HCT116 (cell line): ENCODE results near the gene TUBA3D.
"Not testable (repeated sequence)": the region's sequence is repeated elsewhere in the genome, so short reads cannot be mapped to it uniquely, and the experiment has no call there.

ENCODE experiments used
- POLR2AphosphoS5 ChIP-seq: IDR thresholded peaks from 2 replicates; pipeline ENCODE4 v1.6.1; 2011; ENCODE audit warnings: mild to moderate bottlenecking, low read depth, low read length, moderate library complexity
- YY1 ChIP-seq: IDR thresholded peaks from 2 replicates; pipeline ENCODE4 v1.6.1; 2011; ENCODE audit warnings: low read length, low read depth, moderate library complexity, mild to moderate bottlenecking; ENCODE audit not compliant: insufficient replicate concordance; ENCODE audit errors: extremely low read depth
- TF ChIP-seq, protein P1 (sequence below), 3 experiments: fragments of 200-600 bp in 1 of 3; sonication (generic) in 1 of 3; IDR thresholded peaks in 2 of 3; conservative IDR thresholded peaks in 1 of 3; 2 replicates each; pipeline ENCODE4 v1.5.1; 2012 to 2017; ENCODE audit warnings: low read depth in 2 of 3, low read length in 2 of 3, antibody characterized with exemption in 1 of 3, borderline replicate concordance in 1 of 3, control low read depth in 1 of 3, mild to moderate bottlenecking in 1 of 3, mixed read lengths in 1 of 3, mixed run types in 1 of 3, moderate library complexity in 1 of 3; ENCODE audit not compliant: insufficient read depth in 1 of 3

GRCh38 chr2:131515235-131515634, 39.3 kb downstream of the TUBA3D start:
- TF ChIP-seq, protein P1, sequence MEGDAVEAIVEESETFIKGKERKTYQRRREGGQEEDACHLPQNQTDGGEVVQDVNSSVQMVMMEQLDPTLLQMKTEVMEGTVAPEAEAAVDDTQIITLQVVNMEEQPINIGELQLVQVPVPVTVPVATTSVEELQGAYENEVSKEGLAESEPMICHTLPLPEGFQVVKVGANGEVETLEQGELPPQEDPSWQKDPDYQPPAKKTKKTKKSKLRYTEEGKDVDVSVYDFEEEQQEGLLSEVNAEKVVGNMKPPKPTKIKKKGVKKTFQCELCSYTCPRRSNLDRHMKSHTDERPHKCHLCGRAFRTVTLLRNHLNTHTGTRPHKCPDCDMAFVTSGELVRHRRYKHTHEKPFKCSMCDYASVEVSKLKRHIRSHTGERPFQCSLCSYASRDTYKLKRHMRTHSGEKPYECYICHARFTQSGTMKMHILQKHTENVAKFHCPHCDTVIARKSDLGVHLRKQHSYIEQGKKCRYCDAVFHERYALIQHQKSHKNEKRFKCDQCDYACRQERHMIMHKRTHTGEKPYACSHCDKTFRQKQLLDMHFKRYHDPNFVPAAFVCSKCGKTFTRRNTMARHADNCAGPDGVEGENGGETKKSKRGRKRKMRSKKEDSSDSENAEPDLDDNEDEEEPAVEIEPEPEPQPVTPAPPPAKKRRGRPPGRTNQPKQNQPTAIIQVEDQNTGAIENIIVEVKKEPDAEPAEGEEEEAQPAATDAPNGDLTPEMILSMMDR (IDR thresholded peaks at IDR 0.05 in 2 of 3, conservative IDR thresholded peaks at IDR 0.05 in 1 of 3; ENCODE audit: borderline replicate concordance in 1 of 3, insufficient read depth in 1 of 3, low read depth in 2 of 3, low read length in 2 of 3) = not testable (repeated sequence)
- not testable (repeated sequence) for TF ChIP-seq POLR2AphosphoS5, YY1
